SK-N-SH (cell line): ENCODE data around the gene THBS3. TPM values are rescaled to one million over a fixed set of nuclear protein-coding genes. Genes with fewer than 3 reads are reported as not detected.
A peak's percentile ranks its signal among the peaks of the same experiment; 100 is the strongest.

ENCODE experiments used
- CTCF ChIA-PET: fragments of 300-600, 350-600 bp; formaldehyde crosslinking; extraction: SDS; loops from one replicate; lab custom pipeline; 2021; lab: Yijun Ruan, JAX
- POLR2A ChIA-PET: fragments of 350-600 bp; sonication (Branson Sonifier 250); formaldehyde crosslinking; extraction: SDS; loops from one replicate; lab custom pipeline; 2020; ENCODE audit warnings: antibody characterized with exemption, inconsistent platforms; lab: Yijun Ruan, JAX
- DNase-seq: peaks from one replicate; pipeline ENCODE4 v3.0.0; 2012
- H2AFZ ChIP-seq: fragments of 200-600 bp; sonication (generic); 2 replicates; pipeline ENCODE4 v1.8.1; 2016; ENCODE audit warnings: antibody characterized with exemption, mild to moderate bottlenecking, low read depth
- H3F3A ChIP-seq: fragments of 200-600 bp; sonication (generic); replicated peaks from 2 replicates; pipeline ENCODE3; 2016; ENCODE audit warnings: antibody characterized with exemption, mild to moderate bottlenecking; ENCODE audit not compliant: insufficient read depth
- H3K27ac ChIP-seq, 2 experiments: fragments of 200-500 bp in 1 of 2; fragments of 200-600 bp in 1 of 2; sonication (Bioruptor generic) in 1 of 2; sonication (generic), shearing (Covaris generic) in 1 of 2; 2 replicates each; pipeline versions ENCODE4 v1.5.1 to v1.6.1; 2014 to 2016; ENCODE audit warnings: low read depth in 2 of 2, inconsistent platforms in 1 of 2, low read length in 1 of 2, mild to moderate bottlenecking in 1 of 2, mixed read lengths in 1 of 2
- H3K27me3 ChIP-seq: fragments of 200-600 bp; sonication (generic), shearing (Covaris generic); 2 replicates; pipeline ENCODE4 v1.6.1; 2016; ENCODE audit warnings: mixed run types; ENCODE audit not compliant: insufficient read depth
- H3K36me3 ChIP-seq, 2 experiments: fragments of 200-500 bp in 1 of 2; fragments of 200-600 bp in 1 of 2; sonication (Bioruptor generic) in 1 of 2; sonication (generic) in 1 of 2; replicated peaks in 1 of 2; 2 replicates each; pipeline versions ENCODE3 to v1.5.1; 2014 to 2016; ENCODE audit warnings: low read length in 1 of 2, mild to moderate bottlenecking in 1 of 2; ENCODE audit not compliant: insufficient read depth in 2 of 2, control insufficient read depth in 1 of 2
- H3K4me1 ChIP-seq, 2 experiments: fragments of 200-500 bp in 1 of 2; fragments of 200-600 bp in 1 of 2; sonication (Bioruptor generic) in 1 of 2; sonication (generic), shearing (Covaris generic) in 1 of 2; 2 replicates each; pipeline versions ENCODE4 v1.5.1 to v1.6.1; 2014 to 2016; ENCODE audit warnings: low read depth in 1 of 2, low read length in 1 of 2, mixed run types in 1 of 2; ENCODE audit not compliant: insufficient read depth in 2 of 2, control insufficient read depth in 1 of 2
- H3K4me2 ChIP-seq: fragments of 200-600 bp; sonication (generic), shearing (Covaris generic); 2 replicates; pipeline ENCODE4 v1.6.1; 2017; ENCODE audit warnings: mixed run types
- H3K4me3 ChIP-seq, 2 experiments: fragments of 200-500 bp in 1 of 2; fragments of 200-600 bp in 1 of 2; sonication (Bioruptor generic) in 1 of 2; sonication (generic), shearing (Covaris generic) in 1 of 2; 2 replicates each; pipeline versions ENCODE4 v1.5.1 to v1.8.1; 2014 to 2016; ENCODE audit warnings: low read depth in 2 of 2, inconsistent platforms in 1 of 2, low read length in 1 of 2, mild to moderate bottlenecking in 1 of 2, mixed read lengths in 1 of 2, moderate library complexity in 1 of 2
- H3K79me2 ChIP-seq: fragments of 200-600 bp; sonication (generic); 2 replicates; pipeline ENCODE4 v1.8.1; 2017; ENCODE audit warnings: mild to moderate bottlenecking; ENCODE audit not compliant: insufficient read depth
- H3K9ac ChIP-seq: fragments of 200-600 bp; sonication (generic); 2 replicates; pipeline ENCODE4 v1.6.1; 2017; ENCODE audit warnings: mixed run types
- H3K9me2 ChIP-seq: fragments of 200-600 bp; sonication (generic); 2 replicates; pipeline ENCODE4 v1.6.1; 2017; ENCODE audit warnings: mixed run types
- H3K9me3 ChIP-seq: fragments of 200-600 bp; sonication (generic); 2 replicates; pipeline ENCODE4 v1.6.1; 2017; ENCODE audit warnings: mixed run types, mild to moderate bottlenecking, moderate library complexity
- H4K20me1 ChIP-seq: fragments of 200-600 bp; sonication (generic); 2 replicates; pipeline ENCODE4 v1.6.1; 2017; ENCODE audit warnings: mild to moderate bottlenecking, mixed run types; ENCODE audit not compliant: insufficient read depth
- CTCF ChIP-seq: fragments of 200-600 bp; sonication (generic); IDR thresholded peaks from 2 replicates; pipeline ENCODE4 v1.6.1; 2017; ENCODE audit warnings: antibody characterized with exemption, mild to moderate bottlenecking, moderate library complexity
- ELF1 ChIP-seq: IDR thresholded peaks from 2 replicates; pipeline ENCODE4 v1.4.0; 2012
- FOSL2 ChIP-seq: IDR thresholded peaks from 2 replicates; pipeline ENCODE4 v1.4.0; 2012; ENCODE audit warnings: low read depth, mild to moderate bottlenecking, moderate library complexity, borderline replicate concordance
- FOXM1 ChIP-seq: IDR thresholded peaks from 2 replicates; pipeline ENCODE4 v1.4.0; 2012; ENCODE audit warnings: low read depth, mild to moderate bottlenecking
- GABPA ChIP-seq: IDR thresholded peaks from 2 replicates; pipeline ENCODE4 v1.4.0; 2012; ENCODE audit warnings: low read depth, mild to moderate bottlenecking
- GATA2 ChIP-seq: sonication (generic); formaldehyde crosslinking; IDR thresholded peaks from 2 replicates; pipeline ENCODE4 v1.5.0; 2020; ENCODE audit warnings: mild to moderate bottlenecking, missing genetic modification reagents
- JUND ChIP-seq: IDR thresholded peaks from 2 replicates; pipeline ENCODE4 v1.4.0; 2012
- MEF2A ChIP-seq: IDR thresholded peaks from 2 replicates; pipeline ENCODE4 v1.4.0; 2012; ENCODE audit warnings: low read depth, borderline replicate concordance
- MXI1 ChIP-seq: IDR thresholded peaks from 2 replicates; pipeline ENCODE4 v1.6.1; 2012; ENCODE audit warnings: mild to moderate bottlenecking, low read depth, low read length, improper control_type of control experiment
- NRF1 ChIP-seq: IDR thresholded peaks from 2 replicates; pipeline ENCODE4 v1.6.1; 2012; ENCODE audit warnings: low read depth, mild to moderate bottlenecking, low read length
- POLR2AphosphoS5 ChIP-seq: IDR thresholded peaks from 2 replicates; pipeline ENCODE4 v1.6.1; 2012; ENCODE audit warnings: low read depth, low read length
- RAD21 ChIP-seq: IDR thresholded peaks from 2 replicates; pipeline ENCODE4 v1.6.1; 2012; ENCODE audit warnings: mild to moderate bottlenecking, low read length
- RCOR1 ChIP-seq: fragments of 150-350 bp; IDR thresholded peaks from 2 replicates; pipeline ENCODE4 v1.6.1; 2017; ENCODE audit warnings: antibody characterized with exemption, low read length
- TCF12 ChIP-seq: IDR thresholded peaks from 2 replicates; pipeline ENCODE4 v1.4.0; 2012
- USF1 ChIP-seq: IDR thresholded peaks from 2 replicates; pipeline ENCODE4 v1.4.0; 2012; ENCODE audit warnings: low read depth, borderline replicate concordance
- YY1 ChIP-seq: IDR thresholded peaks from 2 replicates; pipeline ENCODE4 v1.4.0; 2012; ENCODE audit warnings: low read depth, mild to moderate bottlenecking
- WGBS: methylation state at CpG from one replicate; pipeline ENCODE4 v1.1.6; 2017; ENCODE audit warnings: low lambda C conversion rate; 5-methylcytosine and 5-hydroxymethylcytosine counted together
- polyA plus RNA-seq, 3 experiments: library from polyadenylated mRNA; depleted of rRNA; stranded (reverse); fragments of >200 nt; gene quantifications; 2 replicates each; pipeline ENCODE4 v1.2.3, GENCODE V29; 2012
- TF ChIP-seq, protein P1 (sequence below): IDR thresholded peaks from 2 replicates; pipeline ENCODE4 v1.4.0; 2012; ENCODE audit warnings: low read depth, borderline replicate concordance
- TF ChIP-seq, protein P2 (sequence below): IDR thresholded peaks from 2 replicates; pipeline ENCODE4 v1.4.0; 2012; ENCODE audit warnings: low read depth

The THBS3 gene
- polyA plus RNA-seq, 1 of the 3 experiments (the other 2 are of a cell fraction), result 124 TPM

GRCh38 chr1:155254714-155255242 lies 47.1 kb upstream of the THBS3 start:
- CTCF ChIA-PET, result interaction anchor here (0.7 to 13.3 kb wide), 8 partner anchors 10 to 812 kb away, joined by 3 to 184 read pairs (median 4); partner anchors contain the start of genes CLK2, KRTCAP2, RUSC1 and TRIM46
- peak; percentile 75 for DNase-seq

GRCh38 chr1:155254228-155254713 lies 46.6 kb upstream of the THBS3 start:
- WGBS, result 0% methylated on average over 1 of the region's 12 CpGs
- CTCF ChIA-PET, result interaction anchor here (0.9 to 13.3 kb wide), 6 partner anchors 10 to 812 kb away, joined by 3 to 184 read pairs (median 7); partner anchors contain the start of genes CLK2 and RUSC1
- no peak for TF ChIP-seq TCF12
- TF ChIP-seq MEF2A, result no peak
- TF ChIP-seq ELF1, result no peak
- no peak for TF ChIP-seq FOXM1
- TF ChIP-seq GATA2 (CRISPR knock-in tag), result no peak
- no peak for TF ChIP-seq RAD21
- TF ChIP-seq YY1, result no peak
- no peak for TF ChIP-seq FOSL2
- TF ChIP-seq, protein P1, sequence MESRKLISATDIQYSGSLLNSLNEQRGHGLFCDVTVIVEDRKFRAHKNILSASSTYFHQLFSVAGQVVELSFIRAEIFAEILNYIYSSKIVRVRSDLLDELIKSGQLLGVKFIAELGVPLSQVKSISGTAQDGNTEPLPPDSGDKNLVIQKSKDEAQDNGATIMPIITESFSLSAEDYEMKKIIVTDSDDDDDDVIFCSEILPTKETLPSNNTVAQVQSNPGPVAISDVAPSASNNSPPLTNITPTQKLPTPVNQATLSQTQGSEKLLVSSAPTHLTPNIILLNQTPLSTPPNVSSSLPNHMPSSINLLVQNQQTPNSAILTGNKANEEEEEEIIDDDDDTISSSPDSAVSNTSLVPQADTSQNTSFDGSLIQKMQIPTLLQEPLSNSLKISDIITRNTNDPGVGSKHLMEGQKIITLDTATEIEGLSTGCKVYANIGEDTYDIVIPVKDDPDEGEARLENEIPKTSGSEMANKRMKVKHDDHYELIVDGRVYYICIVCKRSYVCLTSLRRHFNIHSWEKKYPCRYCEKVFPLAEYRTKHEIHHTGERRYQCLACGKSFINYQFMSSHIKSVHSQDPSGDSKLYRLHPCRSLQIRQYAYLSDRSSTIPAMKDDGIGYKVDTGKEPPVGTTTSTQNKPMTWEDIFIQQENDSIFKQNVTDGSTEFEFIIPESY, result no peak

More at GRCh38 chr1:155254714-155255242, 47.1 kb upstream of the THBS3 start:
- Histone ChIP-seq H3K9me2 (no peaks in the 10 kb centered on the region), H2AFZ (peak overlapping the region; percentile 77), H3K79me2 (peaks cover 23% of the 10 kb centered on the region), H3K27ac (peak overlapping the region; percentile 76 to 93; a peak in 3 of 4 replicates), H3F3A (peaks cover 43% of the 10 kb centered on the region), H3K36me3 (peaks cover 15 to 29% of the 10 kb centered on the region in 2 experiments), H4K20me1 (no peaks in the 10 kb centered on the region), H3K4me2 (peak overlapping the region; percentile 100), H3K4me3 (peak overlapping the region; percentile 79 to 82), H3K27me3 (no peaks in the 10 kb centered on the region), H3K9me3 (no peaks in the 10 kb centered on the region), H3K4me1 (peaks cover 0 to 20% of the 10 kb centered on the region in 2 experiments; a peak in 1 of 4 replicates), H3K9ac (peak overlapping the region; percentile 77)
- POLR2A ChIA-PET, result interaction anchor here (0.6 to 2.4 kb wide), 4 partner anchors 9 to 18 kb away, joined by 3 to 7 read pairs (median 4); partner anchors contain the start of gene CLK2
- 8% methylated on average over 17 of the region's 35 CpGs for WGBS
- TF ChIP-seq CTCF, result no peak
- peak; percentile 4; the same call in 1 of the 2 replicates for TF ChIP-seq MXI1
- TF ChIP-seq, protein P2, sequence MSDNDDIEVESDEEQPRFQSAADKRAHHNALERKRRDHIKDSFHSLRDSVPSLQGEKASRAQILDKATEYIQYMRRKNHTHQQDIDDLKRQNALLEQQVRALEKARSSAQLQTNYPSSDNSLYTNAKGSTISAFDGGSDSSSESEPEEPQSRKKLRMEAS, result 0 out of 2 replicates have a peak, but pooled peaks have one; percentile 8
- TF ChIP-seq GABPA, result no peak
- TF ChIP-seq RCOR1, result no peak
- TF ChIP-seq FOSL2, result no peak
- TF ChIP-seq JUND, result no peak
- no peak for TF ChIP-seq POLR2AphosphoS5
- TF ChIP-seq USF1, result no peak
- TF ChIP-seq NRF1, result no peak

More at GRCh38 chr1:155254228-155254713, 46.6 kb upstream of the THBS3 start:
- Histone ChIP-seq H3K9me2 (no peaks in the 10 kb centered on the region), H3K27me3 (no peaks in the 10 kb centered on the region), H3K4me2 (peak overlapping the region; percentile 100), H3K9me3 (no peaks in the 10 kb centered on the region), H3K9ac (peak overlapping the region; percentile 77), H3K4me1 (peaks cover 0 to 20% of the 10 kb centered on the region in 2 experiments; a peak in 1 of 4 replicates), H4K20me1 (no peaks in the 10 kb centered on the region), H3K4me3 (peak overlapping the region; percentile 79 to 82), H3K27ac (peak overlapping the region in 1 of 2 experiments; percentile 93; a peak in 2 of 4 replicates), H3K79me2 (peaks cover 23% of the 10 kb centered on the region), H3K36me3 (peaks cover 14 to 27% of the 10 kb centered on the region in 2 experiments), H2AFZ (no peak overlapping the region), H3F3A (peaks cover 40% of the 10 kb centered on the region)
- DNase-seq, result no peak
- POLR2A ChIA-PET, result interaction anchor here (0.9 to 2.4 kb wide), 3 partner anchors 8 to 19 kb away, joined by 4 to 7 read pairs (median 4); partner anchors contain the start of gene CLK2
